BLaER1 treated with 17β-estradiol and CSF1 and Interleukin-3, amounts not matched to agents 10 nM and 100 nM (cell line): ENCODE measurements around the gene EREG.
A peak's percentile ranks its signal among the peaks of the same experiment; 100 is the strongest.
"Not testable (repeated sequence)": the region's sequence is repeated elsewhere in the genome, so short reads cannot be mapped to it uniquely, and the experiment has no call there.

Experiments
- H3K27ac ChIP-seq, 11 experiments: shearing (Covaris generic); formaldehyde crosslinking; 2 replicates each; pipeline ENCODE4 v1.8.1; 2022
- H3K27me3 ChIP-seq, 11 experiments: shearing (Covaris generic); formaldehyde crosslinking; 2 replicates each; pipeline ENCODE4 v1.8.1; 2022
- H3K36me3 ChIP-seq, 11 experiments: shearing (Covaris generic); formaldehyde crosslinking; 2 replicates each; pipeline ENCODE4 v1.8.1; 2022
- H3K4me1 ChIP-seq, 10 experiments: shearing (Covaris generic); formaldehyde crosslinking; 2 replicates each; pipeline ENCODE4 v1.8.1; 2022
- H3K4me2 ChIP-seq, 11 experiments: shearing (Covaris generic); formaldehyde crosslinking; 2 replicates each; pipeline ENCODE4 v1.8.1; 2022
- H3K4me3 ChIP-seq, 10 experiments: shearing (Covaris generic); formaldehyde crosslinking; 2 replicates each; pipeline ENCODE4 v1.8.1; 2022
- H3K9ac ChIP-seq, 11 experiments: shearing (Covaris generic); formaldehyde crosslinking; 2 replicates each; pipeline ENCODE4 v1.8.1; 2022
- H3K9me3 ChIP-seq, 11 experiments: shearing (Covaris generic); formaldehyde crosslinking; replicated peaks in 1 of 11; 2 replicates each; pipeline ENCODE4 v1.8.1; 2022
- H4K20me1 ChIP-seq, 11 experiments: shearing (Covaris generic); formaldehyde crosslinking; 2 replicates each; pipeline ENCODE4 v1.8.1; 2022
- Cebpa-rat ChIP-seq, 11 experiments: shearing (Covaris generic); IDR thresholded peaks; 2 replicates each; pipeline ENCODE4 v1.8.1; 2022

EREG gene

GRCh38 chr4:74335341-74336021 lies 29.5 kb upstream of the EREG start:
- Histone ChIP-seq H3K9me3 (peaks cover 8 to 17% (median 12%) of the 10 kb centered on the region in 11 experiments; a peak in 18 of 22 replicates), H3K9ac (no peak overlapping the region), H3K27ac (no peak overlapping the region; a peak in 1 of 22 replicates), H3K4me1 (peaks cover 0 to 16% (median 8%) of the 10 kb centered on the region in 10 experiments; a peak in 14 of 20 replicates), H4K20me1 (no peaks in the 10 kb centered on the region), H3K4me3 (no peak overlapping the region), H3K36me3 (no peaks in the 10 kb centered on the region), H3K27me3 (no peaks in the 10 kb centered on the region), H3K4me2 (peak overlapping the region in 7 of 11 experiments; percentile 4 to 60 (median 16); a peak in 5 of 22 replicates)
- TF ChIP-seq Cebpa-rat (IDR thresholded peaks at IDR 0.05) = no peak

GRCh38 chr4:74338792-74339333 lies 26.1 kb upstream of the EREG start:
- Histone ChIP-seq H3K27me3 (no peaks in the 10 kb centered on the region), H3K4me1 (peaks cover 0 to 11% (median 7%) of the 10 kb centered on the region in 10 experiments; a peak in 10 of 20 replicates), H3K4me2 (no peak overlapping the region), H3K27ac (peak overlapping the region in 2 of 11 experiments; percentile 7 to 36; a peak in 2 of 22 replicates), H3K36me3 (peaks cover 0 to 3% (median 0%) of the 10 kb centered on the region in 11 experiments; a peak in 1 of 22 replicates), H4K20me1 (no peaks in the 10 kb centered on the region), H3K9me3 (peaks cover 24 to 46% (median 35%) of the 10 kb centered on the region in 11 experiments), H3K4me3 (no peak overlapping the region), H3K9ac (no peak overlapping the region)
- TF ChIP-seq Cebpa-rat (IDR thresholded peaks at IDR 0.05) = peak in 1 of 11 experiments; percentile 39; a peak in 1 of 22 replicates

- Histone ChIP-seq H3K4me2 (no peak overlapping the region), H3K27me3 (no peaks in the 10 kb centered on the region), H3K4me1 (peaks cover 0 to 11% (median 7%) of the 10 kb centered on the region in 10 experiments; a peak in 10 of 20 replicates), H3K9me3 (peaks cover 24 to 47% (median 35%) of the 10 kb centered on the region in 11 experiments), H4K20me1 (no peaks in the 10 kb centered on the region), H3K36me3 (peaks cover 0 to 5% (median 0%) of the 10 kb centered on the region in 11 experiments; a peak in 1 of 22 replicates), H3K9ac (no peak overlapping the region), H3K27ac (peak overlapping the region in 3 of 11 experiments; percentile 7 to 36 (median 8); a peak in 3 of 22 replicates), H3K4me3 (no peak overlapping the region)
- TF ChIP-seq Cebpa-rat (IDR thresholded peaks at IDR 0.05) = no peak
Observed at GRCh38 chr4:74339501-74339900, 25.4 kb upstream of the EREG start.

- H3K27ac ChIP-seq, H3K4me3 ChIP-seq, H3K36me3 ChIP-seq, H4K20me1 ChIP-seq, H3K9ac ChIP-seq, H3K27me3 ChIP-seq, H3K4me2 ChIP-seq: not testable (repeated sequence)
- H3K4me1 ChIP-seq = peaks cover 0 to 11% (median 7%) of the 10 kb centered on the region in 10 experiments; a peak in 10 of 20 replicates
- peaks cover 25 to 49% (median 38%) of the 10 kb centered on the region in 11 experiments for H3K9me3 ChIP-seq
Observed at GRCh38 chr4:74340421-74340820, 24.5 kb upstream of the EREG start.

- no peaks in the 10 kb centered on the region for H4K20me1 ChIP-seq
- H3K9ac ChIP-seq = no peak overlapping the region
- H3K4me1 ChIP-seq = 0 out of 20 replicates have a peak, but pooled peaks cover 0 to 2% (median 0%) of the 10 kb centered on the region in 10 experiments
- H3K4me2 ChIP-seq = no peak overlapping the region
- H3K27ac ChIP-seq = no peak overlapping the region
- H3K27me3 ChIP-seq = no peaks in the 10 kb centered on the region
- peaks cover 0 to 5% (median 0%) of the 10 kb centered on the region in 11 experiments; a peak in 1 of 22 replicates for H3K36me3 ChIP-seq
- 0 out of 20 replicates have a peak overlapping the region, but pooled peaks of 1 of the 10 experiments have one; percentile 20 for H3K4me3 ChIP-seq
- peaks cover 25 to 51% (median 40%) of the 10 kb centered on the region in 11 experiments for H3K9me3 ChIP-seq
- no peak for TF ChIP-seq Cebpa-rat (IDR thresholded peaks at IDR 0.05)
Observed at GRCh38 chr4:74344031-74344430, 20.9 kb upstream of the EREG start.

- no peak overlapping the region for H3K4me2 ChIP-seq
- no peak for TF ChIP-seq Cebpa-rat (IDR thresholded peaks at IDR 0.05)
- no peak overlapping the region for H3K4me3 ChIP-seq
- no peaks in the 10 kb centered on the region for H3K4me1 ChIP-seq
- H4K20me1 ChIP-seq = no peaks in the 10 kb centered on the region
- H3K36me3 ChIP-seq = no peaks in the 10 kb centered on the region
- H3K9me3 ChIP-seq = no peaks in the 10 kb centered on the region
- no peak overlapping the region for H3K9ac ChIP-seq
- no peak overlapping the region for H3K27ac ChIP-seq
- H3K27me3 ChIP-seq = no peaks in the 10 kb centered on the region
Observed at GRCh38 chr4:74353858-74354257, 11.1 kb upstream of the EREG start.

- no peak overlapping the region for H3K4me2 ChIP-seq
- no peaks in the 10 kb centered on the region for H3K36me3 ChIP-seq
- no peaks in the 10 kb centered on the region for H3K9me3 ChIP-seq
- H4K20me1 ChIP-seq = no peaks in the 10 kb centered on the region
- no peak overlapping the region for H3K4me3 ChIP-seq
- H3K9ac ChIP-seq = no peak overlapping the region
- no peaks in the 10 kb centered on the region for H3K27me3 ChIP-seq
- TF ChIP-seq Cebpa-rat (IDR thresholded peaks at IDR 0.05) = no peak
- no peaks in the 10 kb centered on the region for H3K4me1 ChIP-seq
- H3K27ac ChIP-seq = no peak overlapping the region
Observed at GRCh38 chr4:74357965-74358364, 7.0 kb upstream of the EREG start.

GRCh38 chr4:74361671-74362070 lies 3.3 kb upstream of the EREG start:
- Histone ChIP-seq H3K4me3 (no peak overlapping the region), H3K9me3 (no peaks in the 10 kb centered on the region), H3K4me1 (peaks cover 0 to 6% (median 0%) of the 10 kb centered on the region in 10 experiments; a peak in 3 of 20 replicates), H3K9ac (no peak overlapping the region), H3K4me2 (no peak overlapping the region), H3K27ac (no peak overlapping the region), H3K36me3 (no peaks in the 10 kb centered on the region), H4K20me1 (no peaks in the 10 kb centered on the region), H3K27me3 (no peaks in the 10 kb centered on the region)
- no peak for TF ChIP-seq Cebpa-rat (IDR thresholded peaks at IDR 0.05)

- no peaks in the 10 kb centered on the region for H3K36me3 ChIP-seq
- no peak overlapping the region for H3K9ac ChIP-seq
- H3K4me3 ChIP-seq = no peak overlapping the region
- no peak overlapping the region for H3K27ac ChIP-seq
- no peak for TF ChIP-seq Cebpa-rat (IDR thresholded peaks at IDR 0.05)
- no peaks in the 10 kb centered on the region for H3K27me3 ChIP-seq
- H3K9me3 ChIP-seq = no peaks in the 10 kb centered on the region
- peaks cover 0 to 11% (median 0%) of the 10 kb centered on the region in 10 experiments; a peak in 4 of 20 replicates for H3K4me1 ChIP-seq
- H3K4me2 ChIP-seq = no peak overlapping the region
- no peaks in the 10 kb centered on the region for H4K20me1 ChIP-seq
Observed at GRCh38 chr4:74362347-74362746, 2.6 kb upstream of the EREG start.
